ENCODE results near the gene EPB41L4A.

EPB41L4A gene

GRCh38 chr5:112385566-112385965 lies 33.5 kb downstream of the EPB41L4A start:
- H3K4me3 ChIP-seq (ENCODE audit: low read length), result no peak overlapping the region
- DNase-seq (ENCODE audit: low read depth), result no peak
- no peak for TF ChIP-seq CTCF (IDR thresholded peaks at IDR 0.05; ENCODE audit: insufficient read depth, low read depth, low read length, missing control alignments)

- no peak for TF ChIP-seq CTCF (IDR thresholded peaks at IDR 0.05; ENCODE audit: insufficient read depth, low read depth, low read length, missing control alignments)
- H3K4me3 ChIP-seq (ENCODE audit: low read length), result no peak overlapping the region
- DNase-seq (ENCODE audit: low read depth), result no peak
Measured at GRCh38 chr5:112384523-112384922, 34.6 kb downstream of the EPB41L4A start.

GRCh38 chr5:112382886-112383285 lies 36.2 kb downstream of the EPB41L4A start:
- no peak overlapping the region for H3K4me3 ChIP-seq (ENCODE audit: low read length)
- DNase-seq (ENCODE audit: low read depth), result no peak
- TF ChIP-seq CTCF (IDR thresholded peaks at IDR 0.05; ENCODE audit: insufficient read depth, low read depth, low read length, missing control alignments), result no peak

GRCh38 chr5:112381521-112381920 lies 37.6 kb downstream of the EPB41L4A start:
- DNase-seq (ENCODE audit: low read depth), result no peak
- H3K4me3 ChIP-seq (ENCODE audit: low read length), result no peak overlapping the region
- TF ChIP-seq CTCF (IDR thresholded peaks at IDR 0.05; ENCODE audit: insufficient read depth, low read depth, low read length, missing control alignments), result no peak

- TF ChIP-seq CTCF (IDR thresholded peaks at IDR 0.05; ENCODE audit: insufficient read depth, low read depth, low read length, missing control alignments), result no peak
- DNase-seq (ENCODE audit: low read depth), result no peak
- H3K4me3 ChIP-seq (ENCODE audit: low read length), result no peak overlapping the region
Measured at GRCh38 chr5:112379542-112380325, 39.3 kb downstream of the EPB41L4A start.

GRCh38 chr5:112374818-112375217 lies 44.3 kb downstream of the EPB41L4A start:
- DNase-seq (ENCODE audit: low read depth), result no peak
- no peak for TF ChIP-seq CTCF (IDR thresholded peaks at IDR 0.05; ENCODE audit: insufficient read depth, low read depth, low read length, missing control alignments)
- no peak overlapping the region for H3K4me3 ChIP-seq (ENCODE audit: low read length)

GRCh38 chr5:112374356-112374755 lies 44.7 kb downstream of the EPB41L4A start:
- TF ChIP-seq CTCF (IDR thresholded peaks at IDR 0.05; ENCODE audit: insufficient read depth, low read depth, low read length, missing control alignments), result no peak
- peak; percentile 8 for DNase-seq (ENCODE audit: low read depth)

More at GRCh38 chr5:112374356-112374755, 44.7 kb downstream of the EPB41L4A start:
- H3K4me3 ChIP-seq (ENCODE audit: low read length), result no peak overlapping the region

Measured in epithelial cell of esophagus (primary cell).